CD4-positive, alpha-beta T cell treated with Interleukin-21 for 1 hour (primary cell): ENCODE measurements around the gene BAIAP2L2.
A peak's percentile ranks its signal among the peaks of the same experiment; 100 is the strongest.
"Not testable (repeated sequence)": the region's sequence is repeated elsewhere in the genome, so short reads cannot be mapped to it uniquely, and the experiment has no call there.

ENCODE experiments used
- DNase-seq: peaks from one replicate; pipeline ENCODE4 v3.0.0-alpha.2; 2020

BAIAP2L2 gene

DNA sequence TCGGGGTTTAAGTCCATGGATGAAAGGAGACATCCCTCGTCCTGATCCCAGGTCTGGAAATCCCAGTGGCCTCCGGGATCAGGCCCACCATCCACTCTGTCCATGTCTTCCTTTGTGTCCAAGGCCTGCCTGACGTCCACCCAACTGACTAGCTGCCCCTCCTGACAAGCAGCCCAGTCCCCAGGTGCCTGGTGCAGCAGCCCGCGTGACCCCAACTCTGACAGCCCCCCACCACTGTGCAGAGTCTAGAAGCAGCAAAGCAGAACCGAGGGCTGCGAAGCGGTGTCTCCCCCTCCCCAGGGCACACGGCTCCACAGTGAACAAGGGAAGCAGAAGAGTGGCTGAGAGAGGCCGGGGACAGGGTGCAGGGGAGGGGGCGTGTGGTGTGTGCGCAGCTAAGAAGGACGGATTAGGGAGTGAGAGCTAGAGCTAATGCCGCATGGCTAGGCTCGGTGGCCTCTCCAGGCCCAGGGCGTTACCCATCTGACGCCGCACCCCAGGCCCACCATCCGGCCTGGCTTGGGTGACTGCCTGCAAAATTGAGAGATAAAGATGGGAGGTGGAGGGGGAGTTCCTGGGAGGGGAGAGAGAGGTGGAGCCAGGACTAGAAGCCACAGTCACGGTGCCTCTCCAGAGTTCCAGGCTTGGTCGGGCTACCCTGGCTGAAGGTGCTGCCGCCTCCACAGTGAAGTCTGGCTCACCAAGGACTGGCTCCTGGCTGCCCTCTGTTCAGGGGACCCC is 16.6 kb upstream of the BAIAP2L2 start:
- DNase-seq = no peak

DNA sequence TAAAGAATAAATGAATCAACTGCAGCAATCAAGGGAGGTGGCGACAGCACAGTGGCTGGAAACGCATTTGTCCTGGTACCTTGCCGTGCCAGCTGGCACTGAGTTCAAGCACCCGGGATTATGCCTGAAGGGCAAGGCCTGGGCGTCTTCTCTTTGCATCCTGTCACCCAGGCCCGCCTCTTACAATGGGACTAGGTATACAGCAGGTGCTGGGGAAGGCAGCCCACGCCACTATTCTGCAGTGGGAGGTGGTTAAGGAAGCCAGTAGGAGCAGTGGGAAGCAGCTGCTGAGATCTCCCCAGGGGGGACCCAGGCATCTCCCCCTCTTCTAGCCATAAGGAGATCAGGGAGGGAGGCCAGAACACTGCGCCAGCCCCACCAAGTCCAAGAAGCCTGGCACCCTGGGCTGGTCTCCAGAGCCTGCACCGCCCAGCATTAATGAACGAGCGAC is 15.3 kb upstream of the BAIAP2L2 start:
- DNase-seq = no peak

DNA sequence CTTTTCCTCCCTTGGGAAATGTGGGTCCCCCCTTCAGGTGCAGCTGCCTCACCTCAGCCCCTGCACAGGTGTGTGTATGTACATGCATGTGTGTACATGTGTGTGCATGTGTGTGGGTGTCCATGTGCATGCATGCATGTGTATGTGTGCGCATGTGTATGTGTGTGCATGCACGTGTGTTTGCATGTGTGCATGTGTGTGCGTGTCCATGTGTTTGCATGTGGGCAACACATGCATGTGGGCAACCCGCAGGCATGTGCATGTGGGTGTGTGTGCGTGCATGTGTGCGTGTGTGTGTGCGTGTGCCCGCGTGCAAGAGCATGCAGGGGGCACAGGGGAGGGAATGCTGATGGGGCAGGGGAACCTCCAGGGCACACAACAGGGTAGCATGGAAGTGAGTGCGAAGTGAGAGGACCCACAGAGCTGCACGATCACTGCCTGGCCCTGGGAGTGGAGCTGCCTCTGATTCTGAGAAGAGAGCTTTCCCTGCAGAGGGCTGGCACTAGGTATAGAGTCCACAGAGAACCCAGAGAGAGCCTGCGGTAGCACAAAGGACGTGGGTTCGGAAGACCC is 14.6 kb upstream of the BAIAP2L2 start:
- no peak for DNase-seq

DNA sequence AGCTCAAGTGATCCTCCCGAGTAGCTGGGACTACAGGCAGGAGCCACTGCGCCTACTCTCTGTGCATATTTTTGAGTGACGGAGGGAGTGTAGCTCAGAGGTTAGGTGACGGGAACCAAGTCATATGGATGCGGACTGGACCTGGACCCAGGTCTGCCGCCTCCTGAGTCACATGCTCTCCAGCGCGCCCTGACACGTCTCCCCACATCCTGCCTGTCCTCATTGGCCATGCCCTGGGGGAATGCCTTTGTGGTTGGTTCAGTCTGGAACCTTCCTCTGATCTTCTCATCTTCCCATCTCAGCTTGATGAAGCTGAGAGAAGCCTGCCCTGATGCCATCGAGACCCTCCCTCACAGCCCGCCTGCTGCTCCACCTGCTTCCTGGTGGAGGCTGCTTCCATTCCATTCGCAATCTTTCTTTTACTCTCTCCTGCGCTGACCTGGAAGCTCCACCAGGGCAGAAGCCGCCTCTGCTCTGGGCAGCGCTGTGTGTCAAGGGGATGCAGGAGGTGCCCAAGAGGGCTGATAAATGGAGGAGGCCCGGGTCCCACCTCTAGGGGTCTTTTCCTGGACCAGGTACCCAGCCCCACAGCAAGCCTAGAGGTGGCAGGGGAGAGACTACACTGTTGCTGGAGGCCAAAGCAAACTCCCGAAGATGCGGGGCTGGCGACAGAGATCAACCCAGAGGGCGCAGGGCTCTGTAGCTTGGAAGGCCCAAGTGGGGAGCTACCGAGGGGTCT is 13.9 kb upstream of the BAIAP2L2 start:
- no peak for DNase-seq

DNA sequence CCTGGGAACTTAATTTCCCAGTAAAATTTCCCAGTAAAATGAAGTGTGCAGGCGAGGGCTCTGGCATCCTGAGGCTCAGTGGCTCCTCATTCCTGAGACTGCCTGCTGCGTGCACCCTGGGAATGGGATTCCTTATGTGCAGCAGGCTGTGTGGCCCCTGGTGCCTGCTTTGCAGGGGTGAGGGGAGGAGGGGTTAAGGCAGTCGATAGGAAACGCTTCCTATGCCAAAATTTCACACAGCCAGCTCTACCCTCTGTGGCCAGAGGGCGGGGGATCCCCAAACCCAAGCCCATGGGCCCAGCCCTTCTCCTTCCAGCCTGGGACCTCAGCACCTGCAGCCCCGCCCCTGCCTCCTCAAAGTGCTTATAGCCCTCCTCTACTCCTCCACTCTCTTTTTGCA is 12.1 kb upstream of the BAIAP2L2 start:
- no peak for DNase-seq

DNA sequence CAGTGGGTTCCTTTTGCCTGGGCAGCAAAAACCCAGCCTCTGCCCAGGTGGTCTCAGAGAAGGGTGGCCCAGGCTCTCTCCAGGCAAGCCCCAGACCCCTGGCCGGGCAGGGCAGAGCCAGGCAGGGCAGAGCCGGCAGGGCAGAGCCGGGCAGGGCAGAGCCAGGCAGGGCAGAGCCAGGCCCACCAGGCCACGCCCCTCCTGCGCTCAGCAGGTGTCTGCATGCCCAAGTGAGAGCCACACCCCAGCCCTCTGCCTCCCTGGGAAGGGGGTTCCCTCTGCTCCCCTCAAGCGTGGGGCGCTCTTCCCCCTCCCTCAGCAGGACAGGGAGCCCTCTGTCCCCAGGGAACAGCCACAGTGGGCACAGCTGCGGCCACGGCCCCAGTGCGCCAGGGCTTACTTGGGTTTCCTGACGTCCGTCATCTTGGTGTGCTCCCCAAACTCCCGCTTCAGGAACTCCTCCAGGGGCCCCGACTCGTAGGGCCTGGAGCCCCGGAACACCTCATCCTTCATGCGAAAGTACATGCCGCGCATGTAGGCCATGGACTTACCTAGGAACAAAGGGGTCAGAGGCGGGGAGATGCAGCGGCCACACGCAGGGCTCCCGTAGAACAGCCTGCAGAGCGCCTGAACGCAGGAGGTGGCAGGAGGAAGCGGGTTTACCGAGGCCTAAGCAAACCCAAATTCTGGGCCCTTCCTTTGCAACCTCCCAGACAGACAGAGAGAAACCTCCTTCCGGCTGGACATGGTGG is 10.1 kb upstream of the BAIAP2L2 start:
- no peak for DNase-seq

DNA sequence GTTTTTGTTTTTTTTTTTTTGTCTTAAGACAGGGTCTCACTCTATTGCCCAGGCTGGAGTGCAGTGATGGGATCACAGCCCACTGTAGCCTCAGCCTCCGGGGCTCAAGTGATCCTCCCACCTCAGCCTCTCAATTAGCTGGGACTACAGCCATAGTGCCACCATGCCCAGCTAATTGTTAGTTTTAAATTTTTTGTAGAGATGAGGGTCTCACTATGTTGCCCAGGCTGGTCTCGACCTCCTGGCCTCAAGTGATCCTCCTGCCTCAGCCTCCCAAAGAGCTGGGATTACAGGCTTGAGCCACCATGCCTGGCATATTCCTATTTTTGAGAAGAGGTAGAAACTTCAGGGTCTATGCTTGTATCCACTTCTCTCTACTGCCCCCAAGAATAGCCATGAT is 8.3 kb upstream of the BAIAP2L2 start:
- not testable (repeated sequence) for DNase-seq

DNA sequence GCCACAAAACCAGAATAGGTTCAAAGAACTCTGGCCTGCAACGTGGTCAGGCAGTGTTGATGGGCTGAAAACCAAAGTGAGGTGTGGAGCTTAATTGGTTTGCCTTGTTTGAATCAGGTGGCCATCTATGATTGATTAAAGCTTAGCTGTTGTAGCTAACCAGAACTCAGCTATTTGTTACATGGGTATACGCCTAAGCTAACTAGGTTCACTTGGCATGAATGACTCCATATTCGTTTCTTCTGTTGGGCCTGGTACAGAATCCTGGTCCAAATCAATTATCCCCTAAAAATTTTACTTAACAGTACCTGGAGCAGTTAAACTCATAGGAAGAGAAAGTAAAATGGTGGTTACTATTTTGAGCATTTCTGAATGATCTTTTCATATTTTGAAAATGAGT is 7.7 kb upstream of the BAIAP2L2 start:
- DNase-seq = no peak

DNA sequence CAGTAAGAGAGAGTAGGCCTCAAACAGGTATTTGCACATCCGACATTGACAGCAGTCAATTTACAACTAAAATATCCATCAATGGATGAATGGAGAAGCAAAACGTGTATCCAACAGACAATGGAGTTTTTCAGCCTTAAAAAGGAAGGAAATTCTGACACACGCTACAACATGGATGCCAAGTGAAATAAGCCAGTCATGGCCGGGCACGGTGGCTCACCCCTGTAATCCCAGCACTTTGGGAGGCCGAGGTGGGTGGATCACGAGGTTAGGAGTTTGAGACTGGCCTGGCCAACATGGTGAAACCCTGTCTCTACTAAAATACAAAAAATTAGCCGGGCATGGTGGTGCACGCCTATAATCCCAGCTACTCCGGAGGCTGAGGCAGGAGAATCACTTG is 7.1 kb upstream of the BAIAP2L2 start:
- DNase-seq = not testable (repeated sequence)

DNA sequence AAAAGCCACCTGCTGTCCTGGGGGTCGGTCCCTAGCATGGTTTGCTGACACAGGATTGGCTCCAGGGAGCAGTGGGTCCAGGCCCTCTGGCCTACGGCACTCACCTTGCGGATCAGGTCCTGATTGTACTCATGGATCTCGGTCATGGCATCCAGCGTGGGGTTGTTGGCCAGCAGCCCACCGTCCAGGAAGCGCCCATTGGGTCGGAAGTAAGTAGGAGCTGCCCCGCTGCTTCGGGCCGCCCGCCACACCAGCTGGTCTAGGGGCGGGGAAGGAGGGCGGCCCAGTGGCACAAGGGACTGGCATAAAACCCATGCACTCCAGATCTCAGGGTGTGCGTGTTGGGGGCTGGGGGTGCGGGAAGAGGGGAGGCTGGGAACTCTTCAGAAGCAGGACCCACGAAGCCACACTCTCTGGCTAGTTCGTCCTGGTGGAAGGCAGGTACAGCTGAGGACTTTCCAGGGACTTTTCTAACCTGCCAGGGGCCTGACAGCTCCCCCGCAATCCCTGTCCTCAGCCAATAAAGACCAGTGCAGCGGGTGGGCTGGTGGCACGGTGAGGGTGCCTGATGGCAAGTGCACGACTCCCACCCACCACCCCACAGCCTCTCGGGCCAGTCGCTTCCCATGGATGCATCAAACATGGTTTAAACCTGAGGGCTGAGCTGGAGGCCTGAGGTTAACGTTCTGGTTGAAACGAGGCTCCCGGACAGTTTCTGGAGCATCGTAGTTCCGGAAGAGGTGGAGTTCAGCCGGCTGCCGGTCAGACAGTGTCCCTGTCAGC is 5.1 kb upstream of the BAIAP2L2 start:
- DNase-seq = no peak

DNA sequence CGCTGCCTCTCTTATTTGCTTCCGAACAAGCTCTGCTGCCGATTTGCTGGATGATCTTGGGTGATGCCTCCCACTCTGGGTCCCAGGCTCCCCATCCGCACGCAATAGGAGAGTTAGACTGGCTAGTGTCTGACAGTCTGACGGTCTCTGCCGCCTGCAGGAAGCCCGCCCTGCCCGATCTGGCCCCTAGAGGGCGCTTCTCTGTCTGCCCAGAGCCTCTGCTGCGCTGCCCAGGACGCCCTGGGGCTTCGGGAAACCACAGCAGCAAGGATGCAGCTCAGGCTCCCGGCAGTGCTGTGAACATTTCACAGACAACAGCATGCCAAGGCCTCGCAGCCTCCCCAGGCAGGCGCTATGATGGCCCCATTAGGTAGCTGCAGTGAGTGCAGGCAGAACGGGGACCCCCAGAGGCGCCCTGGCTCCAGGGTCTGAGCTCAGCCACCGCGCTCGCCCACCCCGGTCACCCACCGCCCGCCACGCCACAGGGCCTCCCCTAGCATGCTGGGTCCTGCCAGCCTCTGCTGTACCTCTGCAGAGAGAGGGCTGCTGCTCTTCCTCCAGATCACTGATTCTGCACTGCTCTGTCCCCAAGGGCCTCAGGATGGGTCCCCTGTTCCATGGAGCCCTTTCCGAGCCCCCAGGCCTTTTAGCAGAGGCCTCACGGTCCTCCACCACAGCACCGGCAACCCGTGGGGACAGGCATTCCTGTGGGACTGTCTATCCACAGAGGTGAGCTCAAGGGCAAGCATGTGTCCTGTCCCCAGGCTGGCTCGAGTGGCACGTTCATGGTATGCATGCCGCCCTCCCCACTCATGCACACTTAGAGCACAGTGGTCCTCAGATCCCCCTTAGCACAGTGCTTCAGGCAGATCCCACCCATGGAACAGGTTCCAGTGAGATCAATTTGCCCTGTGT is 4.3 kb upstream of the BAIAP2L2 start:
- DNase-seq = peak; percentile 77

DNA sequence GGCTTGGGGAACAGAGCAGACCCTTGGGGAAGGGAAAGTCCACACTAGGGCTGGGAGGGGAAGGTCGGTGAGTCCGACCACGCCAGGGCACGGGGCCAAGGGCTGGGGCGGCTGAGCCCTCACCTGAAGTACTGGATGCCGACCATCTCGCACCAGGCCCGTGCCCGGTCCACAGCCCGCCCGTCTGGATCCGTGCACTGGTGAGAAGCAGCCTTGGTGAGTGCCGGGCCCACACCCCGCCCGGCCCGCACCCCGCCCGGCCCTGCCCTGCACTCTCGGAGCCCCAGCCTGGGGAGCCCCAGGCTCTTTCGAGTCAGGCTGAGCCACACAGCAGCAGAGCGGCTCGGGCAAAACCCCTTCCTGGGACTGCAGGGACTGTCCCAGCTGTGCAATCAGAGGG is 1.9 kb upstream of the BAIAP2L2 start:
- DNase-seq = no peak

DNA sequence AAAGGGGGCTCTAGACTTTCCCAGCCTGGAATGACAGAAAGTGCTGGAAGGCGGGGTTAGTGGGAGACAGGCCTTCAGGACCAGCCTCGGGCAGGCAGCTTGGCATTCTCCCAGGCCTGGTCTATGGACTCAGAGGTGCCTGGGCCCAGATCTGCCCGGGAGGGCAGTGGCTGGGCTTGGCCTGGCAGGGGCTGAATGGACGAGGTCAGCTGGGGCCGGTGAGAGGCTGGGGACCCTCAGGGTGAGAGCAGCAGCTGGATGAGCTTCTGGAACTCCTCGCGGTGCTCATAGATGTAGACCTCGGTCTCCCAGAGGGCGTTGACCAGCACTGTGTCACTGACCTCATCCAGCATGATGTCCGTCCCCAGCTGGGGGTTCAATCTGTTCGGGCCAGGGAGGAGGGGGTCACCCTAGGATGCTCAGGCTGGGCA is 1.5 kb upstream of the BAIAP2L2 start:
- no peak for DNase-seq

DNA sequence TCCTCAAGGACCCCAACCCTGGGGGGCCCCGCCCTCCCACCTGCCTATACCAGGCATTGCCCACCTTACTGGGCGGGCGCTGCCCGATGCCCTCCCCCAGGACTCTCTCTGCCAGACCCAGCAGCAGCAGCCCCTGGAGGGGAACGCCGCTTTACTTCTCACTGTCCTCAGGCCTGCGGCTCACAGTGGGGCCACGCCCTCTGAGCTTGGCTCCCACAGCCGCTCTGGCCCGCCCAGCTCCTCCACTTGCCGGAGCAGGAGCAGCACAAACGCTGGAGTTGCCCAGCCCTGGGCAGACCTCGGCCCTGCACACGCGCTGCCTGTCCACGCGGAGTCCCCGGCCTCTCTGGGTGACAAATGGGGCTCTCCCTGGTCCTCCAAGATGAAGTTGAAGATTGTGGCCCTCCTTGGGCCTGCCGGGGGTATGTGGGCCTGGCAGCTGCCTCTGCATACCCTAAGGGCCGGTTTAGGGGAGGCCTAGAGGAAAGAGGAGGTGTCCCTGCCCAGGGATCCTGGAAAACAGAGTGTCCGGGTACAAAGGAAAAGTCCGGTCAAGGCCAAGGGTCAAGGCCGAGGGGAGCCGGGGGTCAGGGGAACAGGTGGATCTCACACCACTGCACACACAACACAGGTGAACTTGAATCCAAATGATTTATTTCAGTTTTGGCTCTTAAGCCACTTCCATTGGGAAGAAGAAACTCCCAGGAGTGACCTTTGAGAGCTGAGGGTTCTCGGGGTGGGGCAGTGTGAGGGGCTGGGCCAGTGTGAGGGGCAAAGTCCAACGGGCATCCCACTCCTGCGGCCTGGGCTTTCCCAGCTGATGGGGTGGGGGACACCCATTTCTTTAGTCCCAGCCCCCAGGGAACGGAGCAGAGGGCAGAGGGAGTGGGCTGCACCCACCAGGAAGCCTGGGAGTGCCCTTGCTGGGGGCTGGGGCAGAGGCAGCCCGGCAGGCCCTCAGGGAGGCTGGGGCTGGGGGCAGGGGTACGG is 674 bp upstream of the BAIAP2L2 start:
- DNase-seq = no peak

DNA sequence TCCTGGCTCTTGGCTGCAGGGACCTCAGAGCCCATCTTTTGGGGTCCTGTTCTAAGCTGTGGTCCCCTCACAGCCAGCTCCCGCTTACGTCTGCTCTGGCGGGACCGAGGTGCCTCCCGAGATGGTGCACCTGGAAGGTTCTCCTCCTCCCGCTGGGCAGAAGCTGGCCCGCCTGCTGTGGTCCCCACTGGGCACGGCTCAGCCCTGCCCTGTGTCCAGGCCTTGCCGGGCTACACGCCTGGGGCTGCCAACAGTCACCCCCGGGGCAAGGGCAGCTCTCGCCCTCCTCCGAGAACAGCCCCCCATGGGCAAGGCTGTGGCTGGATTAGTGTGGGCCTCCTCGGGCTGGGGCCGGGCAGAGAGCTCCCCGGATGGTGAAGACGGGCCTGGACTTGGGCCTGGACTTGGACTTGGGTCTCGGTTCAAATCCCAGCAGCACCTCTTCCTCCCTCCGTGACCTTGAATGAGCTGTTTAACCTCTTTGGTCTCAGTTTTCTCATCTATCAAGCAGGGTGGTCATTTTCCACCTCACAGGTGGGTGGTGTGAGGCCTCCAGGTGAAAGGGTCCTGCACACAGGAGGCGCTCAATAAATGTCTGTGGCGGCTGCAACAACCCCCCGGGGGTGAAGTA is 998 bp downstream of the BAIAP2L2 start:
- peak; percentile 24 for DNase-seq

DNA sequence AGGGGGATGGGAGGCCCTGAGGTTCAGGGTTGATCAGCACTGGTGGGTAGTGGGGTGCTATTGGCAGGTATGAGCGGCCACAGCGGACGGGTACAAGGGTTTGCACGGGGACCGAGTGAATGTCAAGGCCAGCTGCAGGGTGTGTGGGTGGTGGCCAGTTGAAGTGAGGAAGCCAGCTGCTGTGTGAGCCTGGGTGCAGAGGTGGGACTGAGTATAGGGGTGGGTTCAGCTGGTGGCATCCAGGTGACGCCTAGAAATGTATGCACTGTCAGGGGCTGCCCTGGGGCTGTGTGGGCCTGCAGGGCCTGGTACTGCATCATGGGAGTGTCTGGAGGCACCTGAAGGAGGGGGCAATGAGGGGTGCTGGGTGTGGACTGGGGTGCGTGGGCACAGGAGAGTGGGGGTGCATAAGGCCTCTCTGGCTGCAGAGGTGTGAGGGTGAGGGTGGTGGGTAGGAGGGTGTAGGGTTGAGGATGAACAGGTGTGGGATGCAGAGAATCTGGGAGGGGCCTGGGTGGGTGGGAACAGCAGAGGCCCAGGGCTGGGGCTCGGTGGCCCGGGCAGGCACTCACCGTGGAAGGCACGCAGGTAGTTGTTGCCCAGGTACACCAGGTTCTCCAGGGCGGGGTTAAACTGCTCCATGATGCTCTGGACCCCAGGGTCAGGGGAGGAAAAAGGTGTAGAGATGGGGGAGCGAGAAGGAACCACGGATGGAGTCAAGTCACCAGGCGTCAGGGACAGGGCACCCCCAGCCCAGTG is 1.7 kb downstream of the BAIAP2L2 start:
- no peak for DNase-seq

DNA sequence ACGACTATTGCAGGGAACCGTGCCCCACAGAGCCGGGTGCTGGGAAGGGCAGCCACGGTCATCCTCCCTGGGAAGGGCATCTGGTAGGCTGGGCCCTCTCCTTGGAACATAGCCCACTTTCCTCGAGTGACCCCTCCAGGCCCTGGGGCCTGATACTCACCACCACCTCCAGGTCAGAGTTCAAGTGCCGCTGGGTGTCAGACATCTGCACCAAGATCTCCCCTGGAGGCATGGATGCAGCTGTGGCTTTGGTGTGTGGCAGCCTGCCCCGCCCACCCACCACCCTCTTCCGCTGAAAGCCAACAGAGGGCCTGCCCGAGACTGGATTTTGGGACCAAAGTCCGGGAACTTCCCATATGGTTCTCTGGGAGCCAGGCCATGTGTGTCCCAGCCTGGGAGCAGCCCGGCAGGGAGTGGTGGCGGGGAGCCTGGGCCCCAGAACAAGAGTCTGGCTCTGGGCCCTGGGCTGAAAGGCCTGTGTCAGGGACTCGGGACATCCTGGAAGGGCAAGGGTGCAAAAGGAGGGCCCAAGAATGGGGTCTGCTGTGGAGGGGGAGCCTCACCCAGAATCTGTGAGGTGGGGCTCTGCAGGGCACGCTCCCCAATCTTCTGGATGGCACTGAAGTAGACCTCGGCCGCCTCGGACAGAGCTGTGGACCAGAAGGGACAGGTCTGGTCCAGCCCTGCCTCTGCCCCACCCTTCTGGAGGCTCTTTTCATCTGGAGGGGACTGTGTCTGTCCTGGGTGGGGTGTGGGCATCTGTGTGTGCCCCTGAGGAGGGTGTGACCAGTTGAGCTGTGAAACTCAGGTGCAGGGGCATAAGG is 2.6 kb downstream of the BAIAP2L2 start:
- no peak for DNase-seq
